Osteoblast (primary cell): ENCODE results near the gene ABI2. TPM values are rescaled to one million over a fixed set of nuclear protein-coding genes. Genes with fewer than 3 reads are reported as not detected.

Experiments used
- DNase-seq: peaks from one replicate; pipeline ENCODE4 v3.0.0; 2011; ENCODE audit warnings: low spot score, mixed read lengths; ENCODE audit not compliant: insufficient read length; ENCODE audit errors: missing footprints
- H2AFZ ChIP-seq: 2 replicates; pipeline ENCODE4 v1.6.0; 2011; ENCODE audit warnings: mild to moderate bottlenecking, low read length
- H3K27ac ChIP-seq: 2 replicates; pipeline ENCODE4 v1.5.1; 2011; ENCODE audit warnings: mild to moderate bottlenecking, low read depth, low read length, moderate library complexity
- H3K27me3 ChIP-seq: 2 replicates; pipeline ENCODE4 v1.6.0; 2012; ENCODE audit warnings: mild to moderate bottlenecking, control low read depth, inconsistent platforms, low read length, moderate library complexity; ENCODE audit not compliant: insufficient read depth
- H3K36me3 ChIP-seq: 2 replicates; pipeline ENCODE4 v1.5.1; 2011; ENCODE audit warnings: mild to moderate bottlenecking, low read length, control low read depth, moderate library complexity; ENCODE audit not compliant: insufficient read depth
- H3K4me1 ChIP-seq: 2 replicates; pipeline ENCODE4 v1.5.1; 2011; ENCODE audit warnings: mild to moderate bottlenecking, low read length, control low read depth, moderate library complexity; ENCODE audit not compliant: insufficient read depth
- H3K4me2 ChIP-seq: 2 replicates; pipeline ENCODE4 v1.6.0; 2011; ENCODE audit warnings: mild to moderate bottlenecking, low read length; ENCODE audit not compliant: insufficient read depth
- H3K4me3 ChIP-seq: fragments of 200-600 bp; sonication (generic); 3 replicates; pipeline ENCODE4 v1.5.1; 2012; ENCODE audit warnings: mild to moderate bottlenecking, low read length, inconsistent platforms; ENCODE audit not compliant: insufficient read depth
- H3K79me2 ChIP-seq: 2 replicates; pipeline ENCODE4 v1.6.0; 2012; ENCODE audit warnings: mild to moderate bottlenecking, low read length, control low read depth, inconsistent platforms; ENCODE audit not compliant: insufficient read depth
- H3K9me3 ChIP-seq: 2 replicates; pipeline ENCODE4 v1.5.1; 2011; ENCODE audit warnings: low read depth, low read length, control low read depth
- H4K20me1 ChIP-seq: 2 replicates; pipeline ENCODE4 v1.6.0; 2012; ENCODE audit warnings: mild to moderate bottlenecking, low read length, control low read depth; ENCODE audit not compliant: insufficient read depth
- total RNA-seq: library from RNA; depleted of rRNA; stranded (reverse); fragments of >200 nt; gene quantifications from 2 replicates; pipeline ENCODE4 v1.2.3, GENCODE V29; 2012
- TF ChIP-seq, protein P1 (sequence below): IDR thresholded peaks from 2 replicates; pipeline ENCODE4 v1.5.1; 2011; ENCODE audit warnings: mild to moderate bottlenecking, low read depth, low read length, moderate library complexity; ENCODE audit errors: extremely low read depth

The ABI2 gene
- total RNA-seq, 1 donor, result 38.7 TPM

DNA sequence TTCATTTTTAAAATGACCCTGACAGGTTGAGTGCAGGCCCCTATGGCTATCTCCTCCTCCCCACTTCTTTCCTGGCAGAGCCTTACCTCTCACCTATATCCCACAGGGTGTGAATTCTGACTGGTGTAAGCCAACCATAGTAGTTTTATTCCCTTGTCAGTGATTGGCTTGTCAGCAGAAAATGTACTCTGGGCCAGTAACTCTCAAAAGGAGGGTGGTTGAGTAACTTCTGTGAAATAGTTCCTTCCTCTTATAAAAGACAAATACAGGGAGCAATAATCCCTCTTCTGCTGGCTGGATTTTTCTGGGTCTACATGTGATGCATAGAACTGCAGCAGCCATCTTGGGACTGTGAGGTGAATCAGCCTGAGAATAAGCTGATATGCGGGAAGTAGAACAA, 123.5 kb downstream of the ABI2 start:
- Histone ChIP-seq H3K27me3 (no peaks in the 10 kb centered on the region), H3K79me2 (peaks cover 16% of the 10 kb centered on the region), H3K36me3 (peaks cover 88% of the 10 kb centered on the region), H3K4me2 (no peak overlapping the region), H3K9me3 (no peaks in the 10 kb centered on the region), H3K4me3 (no peak overlapping the region), H2AFZ (no peak overlapping the region), H3K4me1 (peaks cover 28% of the 10 kb centered on the region), H4K20me1 (no peaks in the 10 kb centered on the region), H3K27ac (peak overlapping the region; percentile 44)
- TF ChIP-seq, protein P1, sequence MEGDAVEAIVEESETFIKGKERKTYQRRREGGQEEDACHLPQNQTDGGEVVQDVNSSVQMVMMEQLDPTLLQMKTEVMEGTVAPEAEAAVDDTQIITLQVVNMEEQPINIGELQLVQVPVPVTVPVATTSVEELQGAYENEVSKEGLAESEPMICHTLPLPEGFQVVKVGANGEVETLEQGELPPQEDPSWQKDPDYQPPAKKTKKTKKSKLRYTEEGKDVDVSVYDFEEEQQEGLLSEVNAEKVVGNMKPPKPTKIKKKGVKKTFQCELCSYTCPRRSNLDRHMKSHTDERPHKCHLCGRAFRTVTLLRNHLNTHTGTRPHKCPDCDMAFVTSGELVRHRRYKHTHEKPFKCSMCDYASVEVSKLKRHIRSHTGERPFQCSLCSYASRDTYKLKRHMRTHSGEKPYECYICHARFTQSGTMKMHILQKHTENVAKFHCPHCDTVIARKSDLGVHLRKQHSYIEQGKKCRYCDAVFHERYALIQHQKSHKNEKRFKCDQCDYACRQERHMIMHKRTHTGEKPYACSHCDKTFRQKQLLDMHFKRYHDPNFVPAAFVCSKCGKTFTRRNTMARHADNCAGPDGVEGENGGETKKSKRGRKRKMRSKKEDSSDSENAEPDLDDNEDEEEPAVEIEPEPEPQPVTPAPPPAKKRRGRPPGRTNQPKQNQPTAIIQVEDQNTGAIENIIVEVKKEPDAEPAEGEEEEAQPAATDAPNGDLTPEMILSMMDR, result no peak
- no peak for DNase-seq

DNA sequence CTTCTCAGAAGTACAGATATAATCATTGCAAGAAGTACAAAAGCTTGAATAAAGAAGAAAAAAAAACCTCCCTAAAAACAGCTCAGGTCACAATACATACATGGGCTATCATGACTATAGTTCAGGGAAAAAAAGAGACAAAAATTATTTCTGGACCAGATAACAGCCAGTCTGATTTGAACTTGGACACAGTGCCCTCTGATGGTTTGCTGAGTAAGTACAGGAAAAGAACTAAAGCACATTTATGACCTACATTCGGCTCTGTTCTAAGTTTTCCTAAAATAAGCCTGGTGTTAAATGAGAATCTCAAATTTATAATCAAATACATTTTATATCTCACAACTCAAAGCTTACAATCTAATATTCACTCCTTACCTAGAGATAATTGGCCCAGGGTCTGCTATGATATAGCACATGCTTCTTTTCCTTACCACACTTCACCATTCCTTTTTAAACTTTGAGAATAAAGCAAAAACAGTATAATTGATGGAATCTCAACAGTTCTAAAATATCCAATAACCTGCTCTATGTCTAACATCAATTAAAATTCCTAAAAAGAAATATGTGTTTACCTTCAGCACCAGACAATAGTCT, 125.8 kb downstream of the ABI2 start:
- no peak for DNase-seq
- TF ChIP-seq, protein P1, result peak; percentile 73
- Histone ChIP-seq H3K9me3 (no peaks in the 10 kb centered on the region), H3K79me2 (peaks cover 20% of the 10 kb centered on the region), H3K27me3 (no peaks in the 10 kb centered on the region), H3K4me3 (no peak overlapping the region), H3K27ac (peak overlapping the region; percentile 44), H3K4me1 (peaks cover 26% of the 10 kb centered on the region), H3K36me3 (peaks cover 89% of the 10 kb centered on the region), H3K4me2 (no peak overlapping the region), H4K20me1 (no peaks in the 10 kb centered on the region), H2AFZ (no peak overlapping the region)

DNA sequence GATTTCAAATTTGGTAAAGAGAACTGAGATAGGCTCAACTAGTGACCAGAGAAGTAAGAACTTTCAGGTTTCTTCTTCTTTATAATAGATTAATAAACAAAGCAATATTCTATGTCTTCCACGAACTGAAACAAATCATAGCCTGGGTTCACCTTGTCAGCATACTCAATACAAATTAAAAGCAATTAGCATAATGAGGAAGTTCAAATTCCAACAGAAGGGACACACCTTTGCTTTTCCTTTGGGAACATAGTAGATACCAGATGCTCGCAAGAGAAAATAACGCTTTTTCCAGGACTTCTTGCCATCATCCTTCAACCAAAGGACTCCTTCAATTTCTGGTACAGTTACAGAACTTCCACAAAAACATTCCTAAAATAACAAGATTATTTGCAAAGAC, 127.0 kb downstream of the ABI2 start:
- TF ChIP-seq, protein P1, result no peak
- H3K79me2 ChIP-seq, result peaks cover 14% of the 10 kb centered on the region
- no peak for DNase-seq
- H3K36me3 ChIP-seq, result peaks cover 89% of the 10 kb centered on the region
- no peak overlapping the region for H3K4me2 ChIP-seq
- peak overlapping the region; percentile 27 for H3K27ac ChIP-seq
- no peaks in the 10 kb centered on the region for H4K20me1 ChIP-seq
- no peak overlapping the region for H2AFZ ChIP-seq
- no peaks in the 10 kb centered on the region for H3K27me3 ChIP-seq
- no peaks in the 10 kb centered on the region for H3K9me3 ChIP-seq
- H3K4me3 ChIP-seq, result no peak overlapping the region
- H3K4me1 ChIP-seq, result peaks cover 26% of the 10 kb centered on the region

DNA sequence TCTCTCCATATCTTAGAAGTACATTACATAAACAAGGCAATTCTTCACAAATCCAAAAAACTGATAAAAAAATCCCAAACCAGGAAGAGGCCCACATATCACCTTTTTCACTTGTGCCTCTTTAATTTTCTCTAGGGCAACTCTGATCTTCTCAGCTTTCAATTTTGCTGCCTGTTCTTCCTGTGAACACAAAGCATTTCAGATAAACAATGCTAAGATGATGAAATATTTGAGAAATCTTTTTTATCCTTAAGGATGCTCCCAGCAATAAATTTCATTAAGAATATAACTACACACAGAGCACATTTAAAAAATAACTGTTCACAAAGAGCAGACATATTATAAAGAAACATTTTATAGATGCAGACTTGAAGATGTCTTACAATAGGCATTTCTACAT, 133.6 kb downstream of the ABI2 start:
- Histone ChIP-seq H4K20me1 (no peaks in the 10 kb centered on the region), H3K4me2 (no peak overlapping the region), H3K27me3 (no peaks in the 10 kb centered on the region), H3K36me3 (peaks cover 66% of the 10 kb centered on the region), H3K4me1 (peaks cover 5% of the 10 kb centered on the region), H2AFZ (no peak overlapping the region), H3K4me3 (no peak overlapping the region), H3K9me3 (no peaks in the 10 kb centered on the region), H3K79me2 (peaks cover 45% of the 10 kb centered on the region), H3K27ac (peak overlapping the region; percentile 38)
- TF ChIP-seq, protein P1, result no peak
- no peak for DNase-seq
